HepG2 (cell line): ENCODE measurements around the gene ZNF584. TPM values are rescaled to one million over a fixed set of nuclear protein-coding genes. Genes with fewer than 3 reads are reported as not detected.

Source experiments
- ATF5 ChIP-seq: sonication (generic); formaldehyde crosslinking; IDR thresholded peaks from 2 replicates; pipeline ENCODE4 v1.4.0; 2020; ENCODE audit warnings: mild to moderate bottlenecking, low read depth, missing genetic modification reagents
- BORCS8-MEF2B ChIP-seq: sonication (generic); formaldehyde crosslinking; IDR thresholded peaks from 2 replicates; pipeline ENCODE4 v1.8.0; 2022; ENCODE audit warnings: mild to moderate bottlenecking, missing genetic modification reagents
- GTF3A ChIP-seq: sonication (generic); formaldehyde crosslinking; conservative IDR thresholded peaks from 2 replicates; pipeline ENCODE4 v1.4.0; 2020; ENCODE audit warnings: mild to moderate bottlenecking, missing genetic modification reagents
- HDAC6 ChIP-seq: fragments of 200-600 bp; sonication (generic); IDR thresholded peaks from 2 replicates; pipeline ENCODE4 v1.7.0; 2017; ENCODE audit warnings: mild to moderate bottlenecking, antibody characterized with exemption, low read length, low read depth
- HOXA9 ChIP-seq: sonication (generic); formaldehyde crosslinking; IDR thresholded peaks from 2 replicates; pipeline ENCODE4 v1.8.1; 2022; ENCODE audit warnings: missing genetic modification reagents, mild to moderate bottlenecking, moderate library complexity, borderline replicate concordance
- IRX3 ChIP-seq: sonication (generic); formaldehyde crosslinking; IDR thresholded peaks from 2 replicates; pipeline ENCODE4 v1.8.1; 2023; ENCODE audit warnings: mild to moderate bottlenecking, low read depth, missing genetic modification reagents, borderline replicate concordance
- PAWR ChIP-seq: sonication (generic); formaldehyde crosslinking; IDR thresholded peaks from 2 replicates; pipeline ENCODE4 v1.4.0; 2020; ENCODE audit warnings: missing genetic modification reagents, mild to moderate bottlenecking, borderline replicate concordance
- PITX1 ChIP-seq: sonication (generic); formaldehyde crosslinking; IDR thresholded peaks from 2 replicates; pipeline ENCODE4 v1.5.1; 2020; ENCODE audit warnings: mild to moderate bottlenecking, missing genetic modification reagents
- POGZ ChIP-seq: sonication (generic); formaldehyde crosslinking; IDR thresholded peaks from 2 replicates; pipeline ENCODE4 v1.4.0; 2020; ENCODE audit warnings: mild to moderate bottlenecking, missing genetic modification reagents
- POLR2G ChIP-seq: fragments of 200-400 bp; formaldehyde crosslinking; IDR thresholded peaks from 2 replicates; pipeline ENCODE4 v1.6.1; 2018; ENCODE audit warnings: mild to moderate bottlenecking, low read depth, low read length, moderate library complexity
- RARG ChIP-seq: sonication (generic); formaldehyde crosslinking; IDR thresholded peaks from 2 replicates; pipeline ENCODE4 v1.4.0; 2020; ENCODE audit warnings: low read depth, mild to moderate bottlenecking, missing genetic modification reagents
- RBM22 ChIP-seq: fragments of 200-400 bp; formaldehyde crosslinking; optimal IDR thresholded peaks from 2 replicates; pipeline ENCODE3; 2017; ENCODE audit warnings: mild to moderate bottlenecking, low read length, moderate library complexity
- SMAD9 ChIP-seq: sonication (generic); formaldehyde crosslinking; IDR thresholded peaks from 2 replicates; pipeline ENCODE4 v1.5.1; 2020; ENCODE audit warnings: mild to moderate bottlenecking, missing genetic modification reagents
- SNAPC2 ChIP-seq: sonication (generic); formaldehyde crosslinking; IDR thresholded peaks from 2 replicates; pipeline ENCODE4 v1.8.1; 2022; ENCODE audit warnings: mild to moderate bottlenecking, missing genetic modification reagents
- TARDBP ChIP-seq: sonication (generic); formaldehyde crosslinking; IDR thresholded peaks from 2 replicates; pipeline ENCODE4 v1.8.0; 2022; ENCODE audit warnings: mild to moderate bottlenecking, missing genetic modification reagents
- XRCC5 ChIP-seq: fragments of 200-400 bp; formaldehyde crosslinking; optimal IDR thresholded peaks from 2 replicates; pipeline ENCODE3; 2017; ENCODE audit warnings: mild to moderate bottlenecking, low read length
- ZBTB21 ChIP-seq: sonication (generic); formaldehyde crosslinking; IDR thresholded peaks from 2 replicates; pipeline ENCODE4 v1.4.0; 2020; ENCODE audit warnings: missing genetic modification reagents
- ZNF33B ChIP-seq: sonication (generic); formaldehyde crosslinking; IDR thresholded peaks from 2 replicates; pipeline ENCODE4 v1.5.1; 2020; ENCODE audit warnings: mild to moderate bottlenecking, missing genetic modification reagents
- ZNF543 ChIP-seq: sonication (generic); formaldehyde crosslinking; IDR thresholded peaks from 2 replicates; pipeline ENCODE4 v1.4.0; 2020; ENCODE audit warnings: mild to moderate bottlenecking, missing genetic modification reagents
- ZNF589 ChIP-seq: sonication (generic); formaldehyde crosslinking; conservative IDR thresholded peaks from 2 replicates; pipeline ENCODE4 v1.8.0; 2022; ENCODE audit warnings: mild to moderate bottlenecking, moderate library complexity, missing genetic modification reagents
- ZNF766 ChIP-seq: sonication (generic); formaldehyde crosslinking; IDR thresholded peaks from 2 replicates; pipeline ENCODE4 v1.5.0; 2020; ENCODE audit warnings: missing genetic modification reagents, borderline replicate concordance
- ZNF775 ChIP-seq: sonication (generic); formaldehyde crosslinking; IDR thresholded peaks from 2 replicates; pipeline ENCODE4 v1.4.0; 2020; ENCODE audit warnings: missing genetic modification reagents, mild to moderate bottlenecking, moderate library complexity, borderline replicate concordance
- ZNF782 ChIP-seq: sonication (generic); formaldehyde crosslinking; IDR thresholded peaks from 2 replicates; pipeline ENCODE4 v1.4.0; 2020; ENCODE audit warnings: missing genetic modification reagents, mild to moderate bottlenecking, borderline replicate concordance
- polyA plus RNA-seq, 8 experiments: library from polyadenylated mRNA; depleted of rRNA in 3 of 8; stranded (reverse) in 7 of 8; unstranded in 1 of 8; fragments of >200 nt; fragmentation: Illumina TruSeq in 4 of 8; extraction: Trizol in 4 of 8; gene quantifications; 2 replicates each; pipeline versions ENCODE4 v1.2.1 to v1.2.3, GENCODE V29; 2011 to 2016; ENCODE audit warnings: low read depth in 4 of 8, missing spikeins in 1 of 8, mixed read lengths in 1 of 8; ENCODE audit not compliant: insufficient read depth in 1 of 8
- total RNA-seq, 5 experiments: library from RNA; depleted of rRNA; stranded (reverse); fragments of >200 nt; fragmentation: Illumina TruSeq; extraction: Trizol; gene quantifications; 2 replicates each; pipeline ENCODE4 v1.2.3, GENCODE V29; 2016; ENCODE audit warnings: low read depth in 1 of 5
- TF ChIP-seq, protein P1 (sequence below): sonication (generic); formaldehyde crosslinking; conservative IDR thresholded peaks from 2 replicates; pipeline ENCODE4 v1.5.0; 2020; ENCODE audit warnings: missing genetic modification reagents
- TF ChIP-seq, protein P2 (sequence below): sonication (generic); formaldehyde crosslinking; IDR thresholded peaks from 2 replicates; pipeline ENCODE4 v1.4.0; 2020; ENCODE audit warnings: missing genetic modification reagents, borderline replicate concordance

ZNF584 gene
- total and polyA plus RNA-seq, 2 of the 13 experiments (the other 11 are each of a cell fraction or from before 2014, with no cell fraction given) = 2.4 to 7.0 TPM

DNA sequence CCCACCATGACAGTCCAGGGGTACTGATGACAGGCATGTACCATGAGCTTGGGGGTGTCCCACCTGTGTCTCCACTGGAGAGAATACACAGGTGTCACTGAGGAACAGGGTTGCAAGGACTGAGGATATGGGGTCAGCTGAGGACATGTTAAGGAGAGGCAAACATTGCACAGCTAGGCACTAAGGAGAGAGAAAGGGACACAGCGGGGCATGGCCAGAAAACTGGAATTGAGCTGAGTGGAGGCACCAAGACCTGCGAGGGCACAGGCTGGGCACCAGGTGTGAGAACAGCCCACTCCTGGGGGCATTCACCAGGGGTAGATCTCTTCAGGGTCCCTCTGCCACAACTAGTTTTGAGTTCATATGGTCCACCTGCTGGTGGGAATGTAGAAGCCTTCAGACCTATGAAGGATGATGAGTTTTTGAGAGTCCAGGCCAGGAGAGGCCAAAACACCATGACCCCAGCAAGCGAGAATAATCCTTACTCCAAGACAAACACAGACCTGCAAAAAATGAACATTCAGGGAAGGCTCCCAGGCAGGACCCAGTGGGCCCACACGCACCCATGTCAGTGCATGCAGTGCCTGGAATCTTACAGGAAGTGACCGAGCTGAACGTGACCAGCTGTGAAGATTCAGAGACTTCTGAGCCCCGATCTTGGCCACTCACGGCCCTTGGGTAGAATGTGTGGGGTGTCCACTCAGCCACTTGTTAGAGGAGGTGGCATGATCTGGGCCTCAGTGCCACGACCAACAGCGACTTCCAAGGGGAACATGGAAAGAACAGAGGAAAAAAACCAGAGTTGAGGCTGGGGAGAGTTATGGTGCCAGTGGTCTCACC, 1.4 kb upstream of the ZNF584 start (continued):
- TF ChIP-seq TARDBP (CRISPR knock-in tag) = 0 out of 2 replicates have a peak, but pooled peaks have one; percentile 45
- 0 out of 2 replicates have a peak, but pooled peaks have one; percentile 41 for TF ChIP-seq PITX1 (CRISPR knock-in tag)
- TF ChIP-seq XRCC5 = peak; percentile 37
- peak; percentile 59; the same call in 1 of the 2 replicates for TF ChIP-seq GTF3A (CRISPR knock-in tag)
- TF ChIP-seq ATF5 (CRISPR knock-in tag) = 0 out of 2 replicates have a peak, but pooled peaks have one; percentile 63
- TF ChIP-seq IRX3 (CRISPR knock-in tag) = 0 out of 2 replicates have a peak, but pooled peaks have one; percentile 42
- TF ChIP-seq ZNF589 = 0 out of 2 replicates have a peak, but pooled peaks have one; percentile 57
- no peak for TF ChIP-seq ZNF33B (CRISPR knock-in tag)
- no peak for TF ChIP-seq RARG (CRISPR knock-in tag)
- TF ChIP-seq, protein P1, sequence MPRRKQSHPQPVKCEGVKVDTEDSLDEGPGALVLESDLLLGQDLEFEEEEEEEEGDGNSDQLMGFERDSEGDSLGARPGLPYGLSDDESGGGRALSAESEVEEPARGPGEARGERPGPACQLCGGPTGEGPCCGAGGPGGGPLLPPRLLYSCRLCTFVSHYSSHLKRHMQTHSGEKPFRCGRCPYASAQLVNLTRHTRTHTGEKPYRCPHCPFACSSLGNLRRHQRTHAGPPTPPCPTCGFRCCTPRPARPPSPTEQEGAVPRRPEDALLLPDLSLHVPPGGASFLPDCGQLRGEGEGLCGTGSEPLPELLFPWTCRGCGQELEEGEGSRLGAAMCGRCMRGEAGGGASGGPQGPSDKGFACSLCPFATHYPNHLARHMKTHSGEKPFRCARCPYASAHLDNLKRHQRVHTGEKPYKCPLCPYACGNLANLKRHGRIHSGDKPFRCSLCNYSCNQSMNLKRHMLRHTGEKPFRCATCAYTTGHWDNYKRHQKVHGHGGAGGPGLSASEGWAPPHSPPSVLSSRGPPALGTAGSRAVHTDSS = no peak
- peak; percentile 39; the same call in 1 of the 2 replicates for TF ChIP-seq BORCS8-MEF2B (CRISPR knock-in tag)
- TF ChIP-seq, protein P2, sequence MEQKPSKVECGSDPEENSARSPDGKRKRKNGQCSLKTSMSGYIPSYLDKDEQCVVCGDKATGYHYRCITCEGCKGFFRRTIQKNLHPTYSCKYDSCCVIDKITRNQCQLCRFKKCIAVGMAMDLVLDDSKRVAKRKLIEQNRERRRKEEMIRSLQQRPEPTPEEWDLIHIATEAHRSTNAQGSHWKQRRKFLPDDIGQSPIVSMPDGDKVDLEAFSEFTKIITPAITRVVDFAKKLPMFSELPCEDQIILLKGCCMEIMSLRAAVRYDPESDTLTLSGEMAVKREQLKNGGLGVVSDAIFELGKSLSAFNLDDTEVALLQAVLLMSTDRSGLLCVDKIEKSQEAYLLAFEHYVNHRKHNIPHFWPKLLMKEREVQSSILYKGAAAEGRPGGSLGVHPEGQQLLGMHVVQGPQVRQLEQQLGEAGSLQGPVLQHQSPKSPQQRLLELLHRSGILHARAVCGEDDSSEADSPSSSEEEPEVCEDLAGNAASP = peak; percentile 92; the same call in 1 of the 2 replicates
- 0 out of 2 replicates have a peak, but pooled peaks have one; percentile 37 for TF ChIP-seq PAWR
- TF ChIP-seq ZNF782 = no peak
- 0 out of 2 replicates have a peak, but pooled peaks have one; percentile 41 for TF ChIP-seq ZNF775
- TF ChIP-seq ZNF766 = 0 out of 2 replicates have a peak, but pooled peaks have one; percentile 27
- 0 out of 2 replicates have a peak, but pooled peaks have one; percentile 28 for TF ChIP-seq HOXA9 (CRISPR knock-in tag)
- peak; percentile 84 for TF ChIP-seq RBM22
- TF ChIP-seq POLR2G = 0 out of 2 replicates have a peak, but pooled peaks have one; percentile 29
- no peak for TF ChIP-seq ZBTB21 (CRISPR knock-in tag)
- TF ChIP-seq ZNF543 = no peak
- no peak for TF ChIP-seq SMAD9 (CRISPR knock-in tag)
- 0 out of 2 replicates have a peak, but pooled peaks have one; percentile 15 for TF ChIP-seq SNAPC2 (CRISPR knock-in tag)
- TF ChIP-seq HDAC6 = no peak
- TF ChIP-seq POGZ = 0 out of 2 replicates have a peak, but pooled peaks have one; percentile 32
